B cell (primary cell): ENCODE data around the gene CTDP1. TPM values are rescaled to one million over a fixed set of nuclear protein-coding genes. Genes with fewer than 3 reads are reported as not detected.

ENCODE experiments used
- ATAC-seq: fragments of 200-7000 bp; cut with Tn5 transposase; one replicate; pipeline ENCODE4 v1.10.0; 2021; ENCODE audit warnings: low read depth, mild to moderate bottlenecking, moderate number of reproducible peaks, moderate library complexity
- CTCF ChIA-PET: fragments of 350-600 bp; sonication (Branson Sonifier 250); formaldehyde crosslinking; loops from one replicate; lab custom pipeline; 2021; ENCODE audit warnings: antibody characterized with exemption, inconsistent platforms; lab: Charles Lee
- POLR2A ChIA-PET: fragments of 350-600 bp; sonication (Branson Sonifier 250); formaldehyde crosslinking; loops from one replicate; lab custom pipeline; 2021; ENCODE audit warnings: antibody characterized with exemption; lab: Charles Lee
- DNase-seq: peaks from one replicate; pipeline ENCODE4 v3.0.0; 2013
- H2AFZ ChIP-seq: 2 replicates; pipeline ENCODE4 v1.6.1; 2012; ENCODE audit warnings: mild to moderate bottlenecking, low read depth, low read length; ENCODE audit not compliant: insufficient read depth, poor library complexity, severe bottlenecking
- H3K27ac ChIP-seq, 2 donors: 1 replicate in 1 of 2; 2 replicates in 1 of 2; pipeline ENCODE4 v1.5.1; 2012 to 2013; ENCODE audit warnings: low read length in 2 of 2, mild to moderate bottlenecking in 2 of 2, moderate library complexity in 1 of 2
- H3K27me3 ChIP-seq, 4 experiments: fragments of 200-600 bp in 1 of 4; sonication (generic) in 1 of 4; replicated peaks in 1 of 4; 1 replicate in 2 of 4; 2 replicates in 2 of 4; pipeline versions ENCODE4 v1.6.1 to v1.7.0; 2013 to 2016; ENCODE audit warnings: low read length in 3 of 4, mild to moderate bottlenecking in 2 of 4, mixed read lengths in 1 of 4, moderate library complexity in 1 of 4; ENCODE audit not compliant: insufficient read depth in 4 of 4, control insufficient read depth in 3 of 4; ENCODE audit errors: control extremely low read depth in 1 of 4
- H3K36me3 ChIP-seq, 2 experiments: replicated peaks in 1 of 2; 1 replicate in 1 of 2; 2 replicates in 1 of 2; pipeline versions ENCODE4 v1.6.1 to v1.7.1; 2013; ENCODE audit warnings: low read length in 1 of 2; ENCODE audit not compliant: insufficient read depth in 2 of 2, control insufficient read depth in 1 of 2; ENCODE audit errors: control extremely low read depth in 1 of 2, extremely low read depth in 1 of 2
- H3K4me1 ChIP-seq, 2 donors: fragments of 200-600 bp in 1 of 2; sonication (generic) in 1 of 2; 1 replicate in 1 of 2; 2 replicates in 1 of 2; pipeline versions ENCODE4 v1.5.1 to v1.6.1; 2013 to 2017; ENCODE audit warnings: low read length in 2 of 2; ENCODE audit not compliant: control insufficient read depth in 2 of 2, insufficient read depth in 2 of 2
- H3K4me2 ChIP-seq: replicated peaks from 2 replicates; pipeline ENCODE3; 2012; ENCODE audit warnings: mild to moderate bottlenecking, low read depth, low read length; ENCODE audit not compliant: poor library complexity, severe bottlenecking
- H3K4me3 ChIP-seq, 5 experiments: fragments of 200-600 bp in 1 of 5; sonication (generic) in 1 of 5; 1 replicate in 3 of 5; 2 replicates in 2 of 5; pipeline versions ENCODE4 v1.5.1 to v1.7.0; 2011 to 2016; ENCODE audit warnings: low read length in 4 of 5, mild to moderate bottlenecking in 4 of 5, low read depth in 2 of 5, control low read depth in 1 of 5, moderate library complexity in 1 of 5; ENCODE audit not compliant: insufficient read depth in 1 of 5; ENCODE audit errors: control extremely low read depth in 1 of 5, extremely low read depth in 1 of 5
- H3K79me2 ChIP-seq: fragments of 200-600 bp; sonication (generic); one replicate; pipeline ENCODE4 v1.6.0; 2016; ENCODE audit warnings: low read length; ENCODE audit not compliant: control insufficient read depth, insufficient read depth
- H3K9ac ChIP-seq: fragments of 200-600 bp; sonication (generic); 2 replicates; pipeline ENCODE4 v1.6.1; 2017; ENCODE audit warnings: mild to moderate bottlenecking, low read length, moderate library complexity
- H3K9me3 ChIP-seq, 3 donors: one replicate each; pipeline versions ENCODE4 v1.6.1 to v1.7.1; 2013; ENCODE audit warnings: low read length in 2 of 3; ENCODE audit not compliant: control insufficient read depth in 2 of 3, insufficient read depth in 1 of 3; ENCODE audit errors: control extremely low read depth in 1 of 3
- H4K20me1 ChIP-seq: 2 replicates; pipeline ENCODE4 v1.6.0; 2012; ENCODE audit warnings: mild to moderate bottlenecking, low read length; ENCODE audit not compliant: insufficient read depth, control insufficient read depth, poor library complexity, severe bottlenecking
- H3K27ac Mint-ChIP-seq: one replicate; pipeline ENCODE4 v1.8.0; 2021; ENCODE audit warnings: mixed read lengths
- H3K27me3 Mint-ChIP-seq: one replicate; pipeline ENCODE4 v1.8.0; 2021; ENCODE audit warnings: mixed read lengths
- H3K4me1 Mint-ChIP-seq: one replicate; pipeline ENCODE4 v1.8.0; 2021; ENCODE audit warnings: mixed read lengths
- H3K4me3 Mint-ChIP-seq: one replicate; pipeline ENCODE4 v1.8.0; 2021; ENCODE audit warnings: mixed read lengths
- H3K9me3 Mint-ChIP-seq: one replicate; pipeline ENCODE4 v1.8.0; 2022; ENCODE audit warnings: mixed read lengths; ENCODE audit not compliant: insufficient read depth
- CTCF ChIP-seq: fragments of 200-600 bp; IDR thresholded peaks from one replicate; pipeline ENCODE4 v1.8.0; 2022; ENCODE audit warnings: antibody characterized with exemption, mild to moderate bottlenecking
- EZH2 ChIP-seq: IDR thresholded peaks from 2 replicates; pipeline ENCODE4 v1.6.1; 2012; ENCODE audit warnings: borderline replicate concordance, low read depth, mild to moderate bottlenecking, moderate library complexity, low read length; ENCODE audit not compliant: insufficient read depth, poor library complexity, severe bottlenecking
- WGBS: methylation state at CpG from one replicate; pipeline ENCODE4 v1.1.5; 2013; ENCODE audit warnings: missing lambda C conversion rate; ENCODE audit not compliant: insufficient coverage; 5-methylcytosine and 5-hydroxymethylcytosine counted together
- intact Hi-C: fragments of 100-400 bp; cut with micrococcal nuclease; formaldehyde crosslinking; loops from one replicate; pipeline ENCODE4 v1.10.0; 2022
- polyA plus RNA-seq: library from polyadenylated mRNA; depleted of rRNA; stranded (reverse); fragments of >200 nt; gene quantifications from 2 replicates; pipeline ENCODE4 v1.2.3, GENCODE V29; 2012
- total RNA-seq, 2 donors: library from RNA; stranded (reverse); fragments of 120-200 nt in 1 of 2; gene quantifications; 1 replicate in 1 of 2; 2 replicates in 1 of 2; pipeline versions ENCODE4 v1.2.3 to v1.2.4, GENCODE V29; 2013 to 2022

CTDP1 gene
- total and polyA plus RNA-seq, 2 donors (not counting 1 experiment from before 2014, with no cell fraction given): 14.3 to 33.3 TPM

GRCh38 chr18:79668203-79668602 lies 11.4 kb upstream of the CTDP1 start:
- H3K36me3 ChIP-seq: no peaks in the 10 kb centered on the region
- DNase-seq (no peak), ATAC-seq (no peak)
- no peak overlapping the region for H2AFZ ChIP-seq
- no peak overlapping the region for H3K4me2 ChIP-seq
- H3K9ac ChIP-seq: no peak overlapping the region
- Mint-ChIP-seq H3K27me3 (peaks cover 9% of the 10 kb centered on the region), H3K9me3 (no peaks in the 10 kb centered on the region), H3K27ac (no peak overlapping the region), H3K4me3 (no peak overlapping the region), H3K4me1 (no peaks in the 10 kb centered on the region)
- TF ChIP-seq EZH2 (no peak), CTCF (no peak)
- no peaks in the 10 kb centered on the region for H3K27me3 ChIP-seq
- POLR2A ChIA-PET: no interaction called here
- H3K27ac ChIP-seq: no peak overlapping the region
- no peak overlapping the region for H3K4me3 ChIP-seq
- no peaks in the 10 kb centered on the region for H3K79me2 ChIP-seq
- CTCF ChIA-PET: no interaction called here
- intact Hi-C loops: no loop called here
- H3K9me3 ChIP-seq: no peaks in the 10 kb centered on the region
- H3K4me1 ChIP-seq: no peaks in the 10 kb centered on the region
- H4K20me1 ChIP-seq: no peaks in the 10 kb centered on the region

- H3K4me3 Mint-ChIP-seq: no peak overlapping the region
- H3K27me3 Mint-ChIP-seq: no peaks in the 10 kb centered on the region
- Histone ChIP-seq H3K79me2 (peaks cover 20% of the 10 kb centered on the region), H3K4me1 (peaks cover 2 to 10% of the 10 kb centered on the region in 2 donors), H4K20me1 (no peaks in the 10 kb centered on the region), H3K9ac (no peak overlapping the region), H3K27me3 (no peaks in the 10 kb centered on the region), H3K4me3 (no peak overlapping the region), H3K9me3 (no peaks in the 10 kb centered on the region), H3K4me2 (no peak overlapping the region), H2AFZ (no peak overlapping the region), H3K36me3 (peaks cover 0 to 15% of the 10 kb centered on the region in 2 experiments), H3K27ac (no peak overlapping the region)
- no peak overlapping the region for H3K27ac Mint-ChIP-seq
- ATAC-seq (no peak), DNase-seq (no peak)
- WGBS: 99% methylated on average over 15 of the region's 19 CpGs
- ChIA-PET POLR2A (no interaction called here), CTCF (no interaction called here)
- H3K9me3 Mint-ChIP-seq: no peaks in the 10 kb centered on the region
- peaks cover 4% of the 10 kb centered on the region for H3K4me1 Mint-ChIP-seq
- TF ChIP-seq CTCF (no peak), EZH2 (no peak)
- intact Hi-C loops: no loop called here
Measured at GRCh38 chr18:79672490-79673276, 6.9 kb upstream of the CTDP1 start.
